GM23248 (cell line): Measurements from ENCODE around the gene CLDN5. TPM values are rescaled to one million over a fixed set of nuclear protein-coding genes. Genes with fewer than 3 reads are reported as not detected.
A peak's percentile ranks its signal among the peaks of the same experiment; 100 is the strongest.

Experiments
- DNase-seq: peaks from one replicate; pipeline ENCODE4 v3.0.0-alpha.2; 2015
- H2AFZ ChIP-seq: fragments of 200-600 bp; sonication (generic); 2 replicates; pipeline ENCODE4 v1.6.1; 2016; ENCODE audit warnings: antibody characterized with exemption
- H3F3A ChIP-seq: fragments of 200-600 bp; sonication (generic); 2 replicates; pipeline ENCODE4 v1.6.1; 2016; ENCODE audit warnings: mild to moderate bottlenecking, antibody characterized with exemption, mixed run types; ENCODE audit not compliant: insufficient read depth
- H3K27ac ChIP-seq: fragments of 200-600 bp; sonication (generic); 2 replicates; pipeline ENCODE4 v1.5.1; 2016; ENCODE audit warnings: mild to moderate bottlenecking
- H3K27me3 ChIP-seq: fragments of 200-600 bp; sonication (generic); replicated peaks from 2 replicates; pipeline ENCODE4 v1.6.1; 2016; ENCODE audit warnings: mild to moderate bottlenecking; ENCODE audit not compliant: insufficient read depth
- H3K36me3 ChIP-seq: fragments of 200-600 bp; sonication (generic); 2 replicates; pipeline ENCODE4 v1.6.1; 2016; ENCODE audit warnings: low read depth, mild to moderate bottlenecking
- H3K4me1 ChIP-seq: fragments of 200-600 bp; sonication (generic); 2 replicates; pipeline ENCODE4 v1.6.1; 2016; ENCODE audit warnings: mild to moderate bottlenecking; ENCODE audit not compliant: insufficient read depth
- H3K4me2 ChIP-seq: fragments of 200-600 bp; sonication (generic); one replicate; pipeline ENCODE4 v1.6.1; 2016; ENCODE audit warnings: mild to moderate bottlenecking; ENCODE audit not compliant: unreplicated experiment
- H3K4me3 ChIP-seq: fragments of 200-600 bp; sonication (generic); 2 replicates; pipeline ENCODE4 v1.5.1; 2016; ENCODE audit warnings: mild to moderate bottlenecking
- H3K79me2 ChIP-seq: fragments of 200-600 bp; sonication (generic); 2 replicates; pipeline ENCODE4 v1.6.1; 2016; ENCODE audit warnings: mild to moderate bottlenecking; ENCODE audit not compliant: insufficient read depth
- H3K9ac ChIP-seq: fragments of 200-600 bp; sonication (generic); 2 replicates; pipeline ENCODE4 v1.6.1; 2016; ENCODE audit warnings: mild to moderate bottlenecking
- H3K9me2 ChIP-seq: fragments of 200-600 bp; sonication (generic); 2 replicates; pipeline ENCODE4 v1.6.1; 2016; ENCODE audit warnings: mixed run types, mild to moderate bottlenecking, moderate library complexity; ENCODE audit not compliant: insufficient read depth
- H3K9me3 ChIP-seq: fragments of 200-600 bp; sonication (generic); one replicate; pipeline ENCODE4 v1.6.1; 2017; ENCODE audit warnings: low read depth
- H4K20me1 ChIP-seq: fragments of 200-600 bp; sonication (generic); 2 replicates; pipeline ENCODE4 v1.6.0; 2016; ENCODE audit not compliant: insufficient read depth
- EZH2 ChIP-seq: fragments of 200-600 bp; sonication (generic); IDR thresholded peaks from 2 replicates; pipeline ENCODE4 v1.6.1; 2018; ENCODE audit warnings: antibody characterized with exemption, mild to moderate bottlenecking; ENCODE audit not compliant: insufficient read depth, poor library complexity, severe bottlenecking
- EZH2phosphoT487 ChIP-seq: fragments of 200-600 bp; sonication (generic); IDR thresholded peaks from 2 replicates; pipeline ENCODE4 v1.6.1; 2018; ENCODE audit warnings: antibody characterized with exemption, moderate library complexity, mild to moderate bottlenecking, low read depth; ENCODE audit not compliant: insufficient read depth
- WGBS, 2 experiments: methylation state at CpG; one replicate each; pipeline ENCODE4 v1.1.6; 2015 to 2017; ENCODE audit warnings: low lambda C conversion rate in 2 of 2, low coverage in 1 of 2; ENCODE audit errors: missing lambda C conversion rate in 2 of 2; 5-methylcytosine and 5-hydroxymethylcytosine counted together
- in situ Hi-C: fragments of 300-500 bp; cut with MboI; formaldehyde crosslinking; loops from 2 replicates; pipeline ENCODE4 v1.15.0; 2020
- polyA plus RNA-seq: library from polyadenylated mRNA; unstranded; fragments of >200 nt; fragmentation: Nextera tagmentation; extraction: Ambion mirVana; gene quantifications from 2 replicates; pipeline ENCODE4 v1.2.1, GENCODE V29; 2016
- total RNA-seq: library from RNA; depleted of rRNA; stranded (reverse); fragments of >200 nt; shearing (Covaris generic); gene quantifications from 2 replicates; pipeline ENCODE4 v1.2.3, GENCODE V29; 2014

Gene CLDN5
- total and polyA plus RNA-seq, 2 experiments from 2014 or later = not detected

- Histone ChIP-seq H3K4me2 (no peak overlapping the region), H3F3A (no peaks in the 10 kb centered on the region), H3K27me3 (peaks cover 5% of the 10 kb centered on the region), H4K20me1 (no peaks in the 10 kb centered on the region), H3K27ac (no peak overlapping the region), H3K9me2 (no peaks in the 10 kb centered on the region), H3K9ac (no peak overlapping the region), H3K79me2 (no peaks in the 10 kb centered on the region), H3K4me1 (no peaks in the 10 kb centered on the region), H2AFZ (no peak overlapping the region), H3K36me3 (no peaks in the 10 kb centered on the region), H3K4me3 (no peak overlapping the region), H3K9me3 (no peaks in the 10 kb centered on the region)
- TF ChIP-seq EZH2phosphoT487 (no peak), EZH2 (no peak)
- in situ Hi-C loops = no loop called here
- 31 to 32% methylated on average over 6 of the region's 6 CpGs for WGBS, 2 experiments
- no peak for DNase-seq
Measured at GRCh38 chr22:19555651-19556050, 31.4 kb upstream of the CLDN5 start.

- peaks cover 5% of the 10 kb centered on the region for H3K27me3 ChIP-seq
- no peak overlapping the region for H2AFZ ChIP-seq
- peak; percentile 34 for DNase-seq
- H3K27ac ChIP-seq = no peak overlapping the region
- no peaks in the 10 kb centered on the region for H3K9me2 ChIP-seq
- TF ChIP-seq EZH2 = no peak
- H3K9ac ChIP-seq = no peak overlapping the region
- 66 to 69% methylated on average over 12 of the region's 12 CpGs for WGBS, 2 experiments
- in situ Hi-C loops = no loop called here
- H3K36me3 ChIP-seq = no peaks in the 10 kb centered on the region
- no peaks in the 10 kb centered on the region for H3K4me1 ChIP-seq
- H3K4me2 ChIP-seq = no peak overlapping the region
- H3K4me3 ChIP-seq = no peak overlapping the region
- no peaks in the 10 kb centered on the region for H3K9me3 ChIP-seq
- no peaks in the 10 kb centered on the region for H3F3A ChIP-seq
- no peaks in the 10 kb centered on the region for H3K79me2 ChIP-seq
- H4K20me1 ChIP-seq = no peaks in the 10 kb centered on the region
Measured at GRCh38 chr22:19554834-19555404, 30.7 kb upstream of the CLDN5 start.

- no peak overlapping the region for H2AFZ ChIP-seq
- WGBS, 2 experiments = 35 to 39% methylated on average over 2 of the region's 2 CpGs
- TF ChIP-seq EZH2 (no peak), EZH2phosphoT487 (no peak)
- no peaks in the 10 kb centered on the region for H3K9me2 ChIP-seq
- H3F3A ChIP-seq = no peaks in the 10 kb centered on the region
- DNase-seq = no peak
- H3K27me3 ChIP-seq = peaks cover 5% of the 10 kb centered on the region
- no peak overlapping the region for H3K4me2 ChIP-seq
- no peaks in the 10 kb centered on the region for H3K4me1 ChIP-seq
- no peaks in the 10 kb centered on the region for H3K79me2 ChIP-seq
- no peaks in the 10 kb centered on the region for H3K9me3 ChIP-seq
- no peak overlapping the region for H3K27ac ChIP-seq
- no peaks in the 10 kb centered on the region for H4K20me1 ChIP-seq
- in situ Hi-C loops = no loop called here
- no peaks in the 10 kb centered on the region for H3K36me3 ChIP-seq
- no peak overlapping the region for H3K4me3 ChIP-seq
- no peak overlapping the region for H3K9ac ChIP-seq
Measured at GRCh38 chr22:19553201-19553600, 29.0 kb upstream of the CLDN5 start.

GRCh38 chr22:19550382-19550781 is 26.2 kb upstream of the CLDN5 start:
- H3K9ac ChIP-seq = no peak overlapping the region
- no peak for DNase-seq
- H3F3A ChIP-seq = no peaks in the 10 kb centered on the region
- no peak for TF ChIP-seq EZH2
- TF ChIP-seq EZH2phosphoT487 = no peak
- H3K4me2 ChIP-seq = no peak overlapping the region
- H3K27ac ChIP-seq = no peak overlapping the region
- peaks cover 5% of the 10 kb centered on the region for H3K27me3 ChIP-seq
- no peaks in the 10 kb centered on the region for H4K20me1 ChIP-seq
- no peaks in the 10 kb centered on the region for H3K4me1 ChIP-seq
- H3K9me2 ChIP-seq = no peaks in the 10 kb centered on the region
- no peaks in the 10 kb centered on the region for H3K9me3 ChIP-seq
- 61 to 66% methylated on average over 6 to 7 of the region's 7 CpGs for WGBS, 2 experiments
- in situ Hi-C loops = no loop called here
- H3K4me3 ChIP-seq = no peak overlapping the region
- no peak overlapping the region for H2AFZ ChIP-seq
- H3K79me2 ChIP-seq = no peaks in the 10 kb centered on the region
- H3K36me3 ChIP-seq = no peaks in the 10 kb centered on the region

GRCh38 chr22:19549428-19549827 is 25.2 kb upstream of the CLDN5 start:
- no peak overlapping the region for H2AFZ ChIP-seq
- no peaks in the 10 kb centered on the region for H3K36me3 ChIP-seq
- no peak overlapping the region for H3K27ac ChIP-seq
- H3F3A ChIP-seq = no peaks in the 10 kb centered on the region
- in situ Hi-C loops = no loop called here
- TF ChIP-seq EZH2 = no peak
- TF ChIP-seq EZH2phosphoT487 = no peak
- 52 to 56% methylated on average over 7 of the region's 7 CpGs for WGBS, 2 experiments
- H4K20me1 ChIP-seq = no peaks in the 10 kb centered on the region
- H3K9ac ChIP-seq = no peak overlapping the region
- H3K4me2 ChIP-seq = no peak overlapping the region
- no peaks in the 10 kb centered on the region for H3K4me1 ChIP-seq
- peaks cover 5% of the 10 kb centered on the region for H3K27me3 ChIP-seq
- no peak overlapping the region for H3K4me3 ChIP-seq
- DNase-seq = no peak
- no peaks in the 10 kb centered on the region for H3K9me2 ChIP-seq
- H3K79me2 ChIP-seq = no peaks in the 10 kb centered on the region
- no peaks in the 10 kb centered on the region for H3K9me3 ChIP-seq
